ENCODE data around the gene FKRP. TPM values are rescaled to one million over a fixed set of nuclear protein-coding genes. Genes with fewer than 3 reads are reported as not detected.
"Not testable (repeated sequence)": the region's sequence is repeated elsewhere in the genome, so short reads cannot be mapped to it uniquely, and the experiment has no call there.

Gene FKRP
- polyA plus RNA-seq, 3 donors: 5.3 to 14.2 (median 6.7) TPM

GRCh38 chr19:46788968-46789338 is 43.1 kb downstream of the FKRP start:
- no peak overlapping the region for H3K27ac ChIP-seq (ENCODE audit: low read depth, low read length)
- 55 to 67% (median 63%) methylated on average over 9 of the region's 9 CpGs for WGBS, 3 donors

DNA sequence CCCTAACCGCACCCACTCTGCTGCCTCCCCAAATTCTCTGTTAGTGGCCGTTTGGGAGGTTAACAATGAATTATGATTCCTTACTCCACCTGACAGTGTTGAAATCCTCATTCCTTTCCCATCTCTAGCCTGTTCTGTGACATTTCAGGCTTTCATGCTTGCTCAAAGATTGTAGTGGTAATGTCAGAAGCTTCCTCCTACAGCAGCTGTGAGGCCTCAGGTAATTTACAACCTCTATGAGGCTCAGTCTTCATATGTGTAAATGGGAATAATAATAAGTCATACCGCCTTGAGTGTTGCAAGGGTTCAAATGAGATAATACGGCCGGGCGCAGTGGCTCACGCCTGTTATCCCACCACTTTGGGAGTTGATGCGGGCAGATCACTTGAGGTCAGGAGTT is 43.5 kb downstream of the FKRP start:
- 88 to 91% (median 88%) methylated on average over 8 of the region's 8 CpGs for WGBS, 3 donors
- H3K27ac ChIP-seq (ENCODE audit: low read depth, low read length): no peak overlapping the region

- WGBS, 3 donors: 40 to 66% (median 56%) methylated on average over 5 of the region's 5 CpGs
- no peak overlapping the region for H3K27ac ChIP-seq (ENCODE audit: low read depth, low read length)
Observed at GRCh38 chr19:46791944-46792343, 46.1 kb downstream of the FKRP start.

DNA sequence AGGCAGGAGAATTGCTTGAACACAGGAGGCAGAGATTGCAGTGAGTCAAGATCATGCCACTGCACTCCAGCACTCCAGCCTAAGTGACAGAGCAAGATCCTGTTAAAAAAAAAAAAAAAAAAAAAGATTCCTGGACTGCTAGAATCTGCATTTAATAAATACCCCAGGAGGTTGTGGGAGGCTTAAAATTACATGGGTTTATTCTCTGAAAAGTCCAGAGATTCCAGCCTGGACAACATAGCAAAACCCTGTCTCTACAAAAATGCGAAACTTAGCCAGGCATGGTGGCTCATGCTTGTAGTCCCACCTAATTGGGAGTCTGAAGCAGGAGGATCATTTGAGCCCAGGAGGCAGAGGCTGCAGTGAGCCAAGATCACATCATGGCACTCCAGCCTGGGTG is 52.0 kb downstream of the FKRP start:
- no peak overlapping the region for H3K27ac ChIP-seq (ENCODE audit: low read depth, low read length)
- 91 to 100% (median 98%) methylated on average over 1 of the region's 1 CpG for WGBS, 3 donors

GRCh38 chr19:46798713-46799112 is 52.9 kb downstream of the FKRP start:
- WGBS, 3 donors: 92 to 99% (median 97%) methylated on average over 2 of the region's 2 CpGs
- H3K27ac ChIP-seq (ENCODE audit: low read depth, low read length): no peak overlapping the region

- WGBS, 3 donors: 90 to 95% (median 90%) methylated on average over 5 of the region's 5 CpGs
Observed at GRCh38 chr19:46802152-46802551, 56.3 kb downstream of the FKRP start.

GRCh38 chr19:46803555-46803954 is 57.7 kb downstream of the FKRP start:
- 75 to 80% (median 75%) methylated on average over 2 of the region's 2 CpGs for WGBS, 3 donors

More at GRCh38 chr19:46802152-46802551, 56.3 kb downstream of the FKRP start:
- H3K27ac ChIP-seq (ENCODE audit: low read depth, low read length): no peak overlapping the region

GRCh38 chr19:46804432-46804831 is 58.6 kb downstream of the FKRP start:
- WGBS, 3 donors: 89 to 95% (median 94%) methylated on average over 4 of the region's 4 CpGs
- not testable (repeated sequence) for H3K27ac ChIP-seq (ENCODE audit: low read depth, low read length)

More at GRCh38 chr19:46803555-46803954, 57.7 kb downstream of the FKRP start:
- H3K27ac ChIP-seq (ENCODE audit: low read depth, low read length): no peak overlapping the region

DNA sequence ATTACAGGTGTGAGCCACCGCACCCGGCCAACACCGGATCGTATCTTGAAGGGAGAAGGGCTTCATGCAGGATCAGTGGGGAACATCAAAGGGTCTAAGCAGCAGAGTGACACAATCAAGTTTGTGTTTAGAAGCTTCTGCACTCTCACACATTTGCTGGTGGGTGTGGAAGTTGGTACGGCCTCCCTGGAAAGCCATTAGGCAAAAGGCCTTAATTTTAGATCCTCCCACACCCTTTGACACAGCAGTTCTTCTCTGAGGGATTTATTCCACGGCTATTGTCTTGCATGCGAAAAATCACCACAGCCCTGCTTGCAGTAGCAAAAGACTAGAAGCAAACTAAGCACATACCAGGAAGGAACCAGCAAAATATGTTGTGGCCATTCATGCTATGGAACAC is 60.8 kb downstream of the FKRP start:
- 60 to 82% (median 79%) methylated on average over 7 of the region's 7 CpGs for WGBS, 3 donors
- no peak overlapping the region for H3K27ac ChIP-seq (ENCODE audit: low read depth, low read length)

Other genes with a start within 250 kb of the FKRP start
- gene CALM3, start 144.7 kb upstream of the FKRP start, polyA plus RNA-seq: 100 to 1,000 TPM in 2 of 3 donors, 10 to 100 TPM in 1; 83.9 to 276 (median 115) TPM
- gene PTGIR, start 121.0 kb upstream of the FKRP start, polyA plus RNA-seq: 1 to 10 TPM; 2.0 to 7.1 (median 3.5) TPM
- not detected for gene GNG8, start 109.9 kb upstream of the FKRP start, polyA plus RNA-seq
- gene DACT3, start 84.9 kb upstream of the FKRP start, polyA plus RNA-seq: 1 to 10 TPM in 2 of 3 donors, under 1 TPM in 1; 0.41 to 3.6 (median 1.3) TPM
- gene PRKD2, start 28.9 kb upstream of the FKRP start, polyA plus RNA-seq: 10 to 100 TPM; 20.4 to 41.5 (median 26.7) TPM
- 10 to 100 TPM; 38.3 to 76.0 (median 59.2) TPM for gene STRN4, start 393 bp downstream of the FKRP start, polyA plus RNA-seq
- 100 to 1,000 TPM in 1 of 3 donors, 10 to 100 TPM in 2; 32.4 to 154 (median 56.9) TPM for gene SLC1A5, start 42.5 kb downstream of the FKRP start, polyA plus RNA-seq
- gene AP2S1, start 104.8 kb downstream of the FKRP start, polyA plus RNA-seq: 100 to 1,000 TPM in 2 of 3 donors, 10 to 100 TPM in 1; 60.1 to 160 (median 151) TPM
- gene ARHGAP35, start 114.9 kb downstream of the FKRP start, polyA plus RNA-seq: 10 to 100 TPM in 2 of 3 donors, 1 to 10 TPM in 1; 8.3 to 14.8 (median 13.4) TPM

All from adipose tissue (tissue), 3 donors.